Stimulated activated CD8-positive, alpha-beta memory T cell treated with anti-CD3 and anti-CD28 coated beads, Interleukin-12 subunit alpha, Interleukin-12 subunit beta, amount 100 ng/mL, for 1 hour (primary cell): ENCODE results near the gene AKR1C1.
"Not testable (repeated sequence)": the region's sequence is repeated elsewhere in the genome, so short reads cannot be mapped to it uniquely, and the experiment has no call there.

Experiments
- DNase-seq: peaks from one replicate; pipeline ENCODE4 v3.0.0-alpha.2; 2020; ENCODE audit warnings: low read depth

AKR1C1 gene

DNA sequence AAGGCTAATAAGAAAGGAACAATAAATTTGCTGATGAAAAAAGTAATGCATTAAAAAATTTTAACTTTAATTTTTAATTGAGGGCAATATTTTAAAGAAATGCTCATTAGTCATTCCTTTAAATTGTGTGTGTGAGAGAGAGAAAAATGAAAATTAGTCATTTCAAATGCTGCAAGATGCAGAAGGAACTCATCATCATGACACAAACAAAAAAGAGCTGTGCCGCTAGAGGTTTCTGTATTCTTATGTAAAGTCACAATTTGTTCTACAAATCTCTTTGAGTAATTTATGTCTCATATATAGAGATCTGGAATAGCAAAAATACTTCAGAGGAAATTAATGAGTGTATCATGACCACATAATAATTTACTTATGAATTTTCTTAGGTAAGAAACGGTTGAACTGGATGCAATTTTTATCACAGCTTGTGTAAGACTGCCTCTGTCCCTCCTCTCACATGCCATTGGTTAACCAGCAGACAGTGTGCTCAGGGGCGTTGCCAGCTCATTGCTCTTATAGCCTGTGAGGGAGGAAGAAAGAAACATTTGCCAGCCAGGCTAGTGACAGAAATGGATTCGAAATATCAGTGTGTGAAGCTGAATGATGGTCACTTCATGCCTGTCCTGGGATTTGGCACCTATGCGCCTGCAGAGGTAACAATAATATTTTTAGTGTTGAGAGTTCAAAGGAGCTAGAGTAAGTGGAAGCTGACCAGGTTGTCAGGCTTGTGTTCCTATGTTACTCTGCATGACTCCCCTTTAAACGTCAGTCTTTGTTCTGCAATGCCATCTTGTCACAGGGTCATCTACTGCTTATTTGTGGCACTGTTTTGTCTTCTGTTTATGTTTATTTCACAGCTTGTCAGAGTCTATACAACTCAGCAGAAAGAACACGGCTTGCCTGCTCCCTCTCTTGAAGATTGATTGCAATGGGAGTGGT, at the start of gene AKR1C1:
Gene AKR1C1, plus strand, starts transcription at position 540 of the 939 bp plus-strand sequence. Its CDS starts 30 bp downstream, at position 570.
- not testable (repeated sequence) for DNase-seq

DNA sequence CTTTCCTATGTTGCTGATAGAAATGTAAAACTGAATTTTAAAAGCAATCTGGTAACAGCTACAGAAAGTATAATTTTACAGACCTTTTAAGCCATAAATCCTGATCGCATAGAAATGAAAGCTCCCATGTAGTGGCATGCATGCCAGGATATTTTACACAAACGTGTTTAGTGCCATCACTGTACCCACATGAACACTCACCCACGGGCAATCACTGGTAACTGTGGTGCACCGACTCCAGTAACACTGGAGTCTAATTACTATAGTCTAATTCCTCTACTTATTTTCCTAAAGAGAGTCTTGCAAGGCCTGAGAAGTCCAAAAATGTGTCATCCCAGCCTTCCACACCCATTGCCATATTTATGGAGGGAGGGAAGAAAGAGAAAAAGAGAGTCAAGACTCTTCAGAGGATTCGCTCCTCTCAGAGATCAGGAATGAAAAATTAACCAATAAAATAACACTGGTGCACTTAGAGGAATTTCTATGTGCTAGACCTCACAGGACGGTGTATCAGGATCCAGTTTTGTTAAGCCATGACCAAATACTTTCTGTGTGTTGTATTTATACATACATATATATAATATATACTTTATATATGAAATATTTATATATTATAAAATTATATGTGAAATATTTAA, 48.9 kb upstream of the AKR1C1 start:
- no peak for DNase-seq

DNA sequence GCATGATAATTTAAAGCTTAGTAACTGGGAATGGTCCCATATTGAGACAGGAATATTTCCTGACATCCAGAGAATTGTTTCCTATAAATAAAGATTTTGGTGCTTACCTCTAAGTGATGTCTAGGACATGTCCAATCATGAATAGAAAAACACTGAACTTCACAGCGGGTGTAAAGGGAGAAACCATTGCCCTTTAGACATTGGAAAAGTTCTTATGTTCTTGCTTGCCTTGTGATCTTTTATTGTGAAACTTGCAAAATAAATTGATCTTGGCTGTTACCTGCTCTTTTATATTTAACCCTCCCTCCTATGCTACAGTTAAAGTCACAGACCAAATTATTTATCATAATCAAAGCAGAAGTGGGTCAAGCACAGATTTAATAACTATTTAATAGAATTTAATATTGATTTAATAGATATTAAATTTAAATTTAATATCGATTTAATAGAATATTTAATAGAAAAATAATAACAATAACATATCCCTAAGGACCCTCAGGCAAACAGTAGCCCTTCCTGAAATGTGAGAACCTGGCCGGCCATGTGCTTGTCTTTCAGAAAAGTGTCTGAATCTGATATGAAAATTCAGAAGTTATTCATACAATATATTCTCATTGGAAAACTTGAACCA, 47.0 kb upstream of the AKR1C1 start:
- DNase-seq: no peak

GRCh38 chr10:4918236-4918635, 45.0 kb upstream of the AKR1C1 start:
- no peak for DNase-seq

GRCh38 chr10:4924482-4924881, 38.7 kb upstream of the AKR1C1 start:
- not testable (repeated sequence) for DNase-seq

- no peak for DNase-seq
Measured at GRCh38 chr10:4926400-4926799, 36.8 kb upstream of the AKR1C1 start.

- DNase-seq: no peak
Measured at GRCh38 chr10:4931587-4931986, 31.6 kb upstream of the AKR1C1 start.

- DNase-seq: no peak
Measured at GRCh38 chr10:4934391-4934987, 28.7 kb upstream of the AKR1C1 start.

DNA sequence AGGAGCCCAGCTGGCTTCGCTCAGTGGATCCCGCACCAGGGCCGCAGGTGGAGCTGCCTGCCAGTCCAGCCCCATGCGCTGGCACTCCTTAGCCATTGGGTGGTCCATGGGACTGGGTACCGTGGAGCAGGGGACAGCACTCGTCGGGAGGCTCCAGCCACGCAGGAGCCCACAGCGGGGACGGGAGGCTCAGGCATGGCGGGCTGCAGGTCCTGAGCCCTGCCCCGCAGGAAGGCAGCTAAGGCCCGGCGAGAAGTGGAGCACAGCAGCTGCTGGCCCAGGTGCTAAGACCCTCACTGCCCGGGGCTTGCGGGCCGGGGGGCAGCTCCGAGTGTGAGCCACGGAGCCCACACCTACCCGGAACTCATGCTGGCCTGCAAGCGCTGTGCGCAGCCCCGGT, 25.9 kb upstream of the AKR1C1 start:
- DNase-seq: no peak

- DNase-seq: no peak
Measured at GRCh38 chr10:4939224-4940072, 23.8 kb upstream of the AKR1C1 start.

DNA sequence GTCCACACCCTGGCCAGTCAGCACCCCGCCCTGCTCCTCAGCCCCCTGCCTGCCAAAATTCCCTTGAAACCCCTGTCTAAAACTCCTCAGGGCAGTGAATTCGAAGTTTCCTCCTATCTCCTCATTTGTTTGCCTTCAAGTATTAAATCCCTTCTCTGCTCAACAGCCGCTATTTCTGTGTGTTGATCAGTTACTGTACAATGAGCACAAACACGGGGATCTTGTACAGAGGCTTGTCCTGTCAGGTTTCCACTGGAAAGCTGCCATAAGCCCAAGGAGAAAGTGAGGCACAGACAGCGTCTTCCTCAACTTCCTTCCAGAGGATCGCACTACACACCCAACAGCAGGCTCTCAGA, 23.2 kb upstream of the AKR1C1 start:
- not testable (repeated sequence) for DNase-seq

- DNase-seq: not testable (repeated sequence)
Measured at GRCh38 chr10:4940909-4941308, 22.3 kb upstream of the AKR1C1 start.

GRCh38 chr10:4941540-4942330, 21.5 kb upstream of the AKR1C1 start:
- DNase-seq: no peak

GRCh38 chr10:4942931-4943330, 20.3 kb upstream of the AKR1C1 start:
- not testable (repeated sequence) for DNase-seq

- DNase-seq: not testable (repeated sequence)
Measured at GRCh38 chr10:4943416-4943815, 19.8 kb upstream of the AKR1C1 start.

GRCh38 chr10:4943821-4944220, 19.4 kb upstream of the AKR1C1 start:
- DNase-seq: no peak

DNA sequence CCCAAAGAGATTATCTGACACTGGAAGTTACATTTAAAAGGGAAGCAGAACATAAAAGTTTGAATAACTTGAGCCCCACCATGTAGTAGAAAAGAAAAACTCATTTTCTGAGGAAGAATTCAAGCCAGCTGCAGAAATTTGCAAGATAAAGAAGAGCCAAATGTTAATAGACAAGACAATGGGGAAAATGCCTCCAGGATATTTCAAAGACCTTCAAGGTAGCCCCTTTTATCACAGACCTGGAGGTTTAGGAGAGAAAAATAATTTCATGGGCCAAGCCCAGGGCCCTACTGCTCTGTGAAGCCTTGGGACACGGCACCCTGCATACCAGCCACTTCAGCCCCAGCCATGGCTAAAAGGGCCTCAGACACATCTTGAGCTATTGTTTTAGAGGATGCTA, 18.4 kb upstream of the AKR1C1 start:
- DNase-seq: no peak

DNA sequence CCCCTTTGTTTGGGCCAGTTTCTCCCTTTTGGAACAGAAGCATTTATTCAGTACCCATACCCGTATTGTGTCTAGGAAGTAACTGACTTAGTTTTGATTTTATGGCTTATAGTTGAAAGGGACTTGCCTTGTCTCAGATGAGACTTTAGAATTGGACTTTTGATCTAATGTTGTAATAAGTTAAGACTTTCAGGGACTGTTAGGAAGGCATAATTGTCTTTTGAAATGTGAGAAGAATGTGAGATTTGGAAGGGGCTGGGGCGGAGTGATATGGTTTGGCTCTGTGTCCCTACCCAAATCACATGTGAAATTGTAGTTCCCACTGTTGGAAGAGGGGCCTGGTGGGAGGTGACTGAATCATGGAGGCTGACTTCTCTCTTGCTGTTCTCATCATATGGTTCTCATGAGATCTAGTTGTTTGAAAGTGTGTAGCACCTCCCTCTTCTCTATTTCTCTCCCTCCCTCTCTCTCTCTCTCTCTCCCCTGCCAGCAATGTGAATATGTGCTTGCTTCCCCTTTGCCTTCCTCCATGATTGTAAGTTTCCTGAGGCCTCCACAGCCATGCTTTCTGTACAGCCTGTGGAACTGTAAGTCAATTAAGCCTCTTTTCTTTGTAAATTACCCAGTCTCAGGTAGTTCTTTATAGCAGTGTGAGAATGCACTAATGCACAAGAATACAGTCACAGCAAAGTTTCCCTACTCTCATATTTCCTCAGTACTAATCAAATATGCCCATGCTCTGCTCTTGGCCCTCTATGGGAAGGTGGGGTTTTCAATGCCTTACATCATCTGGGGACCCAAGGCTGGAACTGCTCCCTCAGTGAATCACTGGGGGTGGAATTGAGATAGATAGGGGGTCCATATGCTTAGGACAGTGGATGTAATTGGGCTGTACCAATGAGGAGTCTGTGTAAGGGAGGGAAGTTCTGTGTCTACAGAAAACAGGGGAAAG, 17.2 kb upstream of the AKR1C1 start:
- DNase-seq: no peak

- no peak for DNase-seq
Measured at GRCh38 chr10:4947039-4947634, 16.1 kb upstream of the AKR1C1 start.
